ENCODE results near the gene COX7A1.
"Not testable (repeated sequence)": the region's sequence is repeated elsewhere in the genome, so short reads cannot be mapped to it uniquely, and the experiment has no call there.

The COX7A1 gene

DNA sequence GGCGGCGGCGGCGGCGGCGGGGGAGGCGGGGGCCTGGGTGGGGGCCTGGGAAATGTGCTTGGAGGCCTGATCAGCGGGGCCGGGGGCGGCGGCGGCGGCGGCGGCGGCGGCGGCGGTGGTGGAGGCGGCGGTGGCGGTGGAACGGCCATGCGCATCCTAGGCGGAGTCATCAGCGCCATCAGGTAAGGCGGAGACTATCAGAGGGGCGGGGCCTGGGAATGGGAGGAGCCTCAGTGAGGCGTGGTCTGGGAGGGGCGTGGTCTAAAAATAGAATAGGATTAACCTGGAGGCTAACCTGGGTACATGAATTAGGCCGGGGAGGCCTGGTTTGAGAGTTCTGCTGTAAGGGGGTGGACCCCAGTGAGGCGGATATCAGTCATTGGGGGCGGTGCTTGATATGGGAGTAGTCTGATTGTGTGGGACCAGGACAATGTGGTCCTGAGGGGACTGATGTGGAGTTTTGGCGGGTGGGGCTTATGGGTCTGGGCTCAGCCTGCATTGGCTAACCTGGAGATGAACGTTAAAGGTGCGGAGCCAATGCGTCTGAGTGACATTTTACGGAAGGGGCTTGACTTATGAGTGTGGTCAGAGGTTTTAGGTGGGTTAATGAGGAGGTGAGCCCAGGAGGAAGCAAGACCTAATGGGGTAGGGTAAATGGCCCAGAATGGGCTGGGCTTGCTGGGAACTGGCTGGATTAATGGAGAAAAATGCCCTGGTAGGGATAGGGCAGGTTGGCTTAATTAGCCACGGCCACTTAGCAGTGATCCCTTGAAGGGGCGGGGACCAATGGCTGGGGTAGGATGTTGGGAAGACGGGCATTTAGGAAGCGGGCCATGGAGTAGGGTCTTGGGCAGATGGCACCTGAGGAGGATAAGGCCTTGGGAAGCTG lies 11.0 kb downstream of the COX7A1 start:
- DNase-seq (ENCODE audit: low read depth), result peak; percentile 82

- peak; percentile 72 for DNase-seq (ENCODE audit: low read depth)
These were observed 11.8 kb downstream of the COX7A1 start for GRCh38 chr19:36140304-36141038.

GRCh38 chr19:36139473-36140303 lies 12.6 kb downstream of the COX7A1 start, which contains the start of gene CAPNS1:
Gene CAPNS1 (plus strand): TSS chr19:36140066. CDS start chr19:36141012, 946 bp downstream.
- DNase-seq (ENCODE audit: low read depth), result peak; percentile 94

GRCh38 chr19:36139120-36139472 lies 13.2 kb downstream of the COX7A1 start:
- no peak for DNase-seq (ENCODE audit: low read depth)

DNA sequence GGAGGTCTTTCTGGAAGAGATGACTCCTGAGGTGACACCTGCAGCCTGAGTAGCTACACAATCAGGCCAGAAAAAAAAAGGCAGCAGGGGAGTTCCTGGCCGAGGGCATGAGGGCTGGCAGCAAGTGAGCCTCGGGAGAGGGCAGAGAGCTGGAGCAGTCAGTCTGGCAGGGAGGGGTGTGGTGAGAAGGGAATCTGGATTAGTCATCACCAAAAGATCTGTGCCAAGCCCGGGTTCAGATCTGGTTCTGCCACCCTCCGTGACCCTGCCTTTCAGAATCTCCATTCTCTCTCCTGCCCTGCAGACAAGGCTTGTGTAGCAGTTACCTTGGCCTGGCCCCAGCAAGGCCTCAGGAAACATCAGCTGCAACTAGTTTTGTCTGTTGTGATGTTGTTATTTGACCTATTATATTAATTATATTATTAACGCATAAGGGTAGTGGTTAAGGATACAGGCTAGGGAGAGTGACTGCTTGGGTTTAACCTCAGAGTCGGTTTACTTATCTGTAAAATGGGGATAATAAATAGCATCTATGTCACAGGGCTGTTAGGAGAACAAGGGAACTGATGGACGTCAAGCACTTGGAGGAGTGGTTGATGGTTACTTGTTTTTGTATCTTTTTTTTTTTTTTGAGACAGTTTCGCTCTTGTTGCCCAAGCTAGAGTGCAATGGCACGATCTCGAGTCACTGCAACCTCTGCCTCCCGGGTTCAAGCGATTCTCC lies 15.1 kb downstream of the COX7A1 start:
- DNase-seq (ENCODE audit: low read depth), result peak; percentile 54

GRCh38 chr19:36134867-36135266 lies 17.4 kb downstream of the COX7A1 start:
- DNase-seq (ENCODE audit: low read depth), result not testable (repeated sequence)

DNA sequence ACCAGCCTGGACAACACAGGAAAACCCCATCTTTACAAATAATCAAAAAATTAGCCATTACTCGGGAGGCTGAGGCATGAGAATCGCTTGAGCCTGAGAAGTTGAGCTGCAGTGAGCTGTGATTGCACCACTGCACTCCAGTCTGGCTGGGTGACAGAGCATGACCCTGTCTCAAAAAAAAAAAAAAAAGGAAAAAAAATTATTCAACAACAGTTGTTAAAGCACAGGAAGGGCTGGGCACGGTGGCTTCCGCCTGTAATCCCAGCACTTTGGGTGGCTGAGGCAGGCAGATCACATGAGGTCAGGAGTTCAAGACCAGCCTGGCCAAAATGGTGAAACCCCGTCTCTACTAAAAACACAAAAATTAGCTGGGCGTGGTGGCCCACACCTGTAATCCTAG lies 21.0 kb downstream of the COX7A1 start:
- not testable (repeated sequence) for DNase-seq (ENCODE audit: low read depth)

GRCh38 chr19:36128392-36128736 lies 23.9 kb downstream of the COX7A1 start:
- DNase-seq (ENCODE audit: low read depth), result no peak

GRCh38 chr19:36125557-36125956 lies 26.7 kb downstream of the COX7A1 start:
- no peak for DNase-seq (ENCODE audit: low read depth)

- no peak for DNase-seq (ENCODE audit: low read depth)
These were observed 30.6 kb downstream of the COX7A1 start for GRCh38 chr19:36121486-36122124.

GRCh38 chr19:36120984-36121358 lies 31.3 kb downstream of the COX7A1 start:
- DNase-seq (ENCODE audit: low read depth), result no peak

DNA sequence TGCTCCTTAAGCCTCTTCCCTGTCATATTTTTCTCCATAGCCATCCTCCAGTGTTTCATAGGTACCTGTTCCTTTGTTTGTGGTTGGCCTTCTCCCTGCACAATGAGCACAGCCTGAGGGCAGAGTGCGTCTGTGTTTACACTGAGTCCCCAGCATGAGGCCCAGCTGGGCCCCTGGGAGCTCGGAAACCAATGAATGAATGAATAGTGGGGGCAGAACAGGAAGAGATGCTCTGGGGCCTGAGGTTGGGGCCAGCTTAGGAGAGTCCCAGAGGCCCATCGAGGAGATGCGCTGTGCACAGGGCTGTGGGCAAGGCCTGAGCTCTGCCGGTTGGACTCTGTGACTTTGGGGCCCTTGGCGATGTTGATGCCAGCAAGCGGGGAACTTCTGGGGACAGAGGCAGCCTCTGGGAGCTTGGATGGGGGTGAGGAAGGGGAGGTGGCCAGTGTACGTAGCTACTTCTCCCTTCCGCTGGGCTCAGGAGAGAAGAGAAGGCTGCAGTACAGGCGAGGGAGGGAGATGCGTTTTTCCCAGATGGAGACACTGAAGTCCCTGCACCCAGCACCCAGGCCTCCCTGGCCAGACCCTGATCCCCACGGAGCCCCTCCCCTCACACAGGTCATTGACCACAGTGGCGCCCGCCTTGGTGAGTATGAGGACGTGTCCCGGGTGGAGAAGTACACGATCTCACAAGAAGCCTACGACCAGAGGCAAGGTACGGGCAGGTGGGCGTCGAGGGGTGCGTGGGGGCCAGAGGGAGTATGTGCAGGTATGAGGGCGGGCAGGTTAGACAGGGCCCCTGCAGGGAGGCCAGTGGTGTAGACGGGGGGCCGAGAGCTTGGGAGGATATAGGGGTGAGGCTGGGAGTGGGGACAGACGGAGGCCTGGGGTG lies 31.9 kb downstream of the COX7A1 start:
- DNase-seq (ENCODE audit: low read depth), result no peak

GRCh38 chr19:36116344-36116637 lies 36.0 kb downstream of the COX7A1 start:
- DNase-seq (ENCODE audit: low read depth), result no peak

- DNase-seq (ENCODE audit: low read depth), result peak; percentile 38
These were observed 36.5 kb downstream of the COX7A1 start, which contains the start of gene TBCB for GRCh38 chr19:36115453-36116343. Gene TBCB (plus strand): TSS chr19:36115468. CDS start chr19:36115561, 93 bp downstream.

GRCh38 chr19:36114721-36115452 lies 37.4 kb downstream of the COX7A1 start, which contains the start of gene POLR2I:
Gene POLR2I (minus strand): TSS chr19:36114875. CDS start chr19:36114856, 19 bp downstream.
- DNase-seq (ENCODE audit: low read depth), result peak; percentile 100

GRCh38 chr19:36113894-36114720 lies 38.1 kb downstream of the COX7A1 start:
- DNase-seq (ENCODE audit: low read depth), result peak; percentile 28

DNA sequence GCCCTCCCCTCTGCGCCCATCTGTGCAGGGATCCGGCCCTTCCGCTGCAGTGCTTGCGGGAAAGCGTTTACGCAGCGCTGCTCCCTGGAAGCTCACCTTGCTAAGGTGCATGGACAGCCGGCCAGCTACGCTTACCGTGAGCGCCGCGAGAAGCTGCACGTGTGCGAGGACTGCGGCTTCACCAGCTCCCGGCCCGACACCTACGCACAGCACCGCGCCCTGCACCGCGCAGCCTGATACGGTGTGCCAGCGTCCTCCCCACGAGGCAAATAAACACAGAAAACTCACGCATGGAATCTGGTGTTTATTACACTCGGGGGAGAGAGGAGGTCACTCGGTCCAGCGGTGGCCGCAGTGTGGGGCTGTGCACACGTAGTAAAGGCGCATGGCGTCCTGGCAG lies 38.8 kb downstream of the COX7A1 start:
- DNase-seq (ENCODE audit: low read depth), result no peak

Measured in iris pigment epithelial cell (primary cell).